HepG2 (cell line): ENCODE measurements around the gene MASP1. TPM values are rescaled to one million over a fixed set of nuclear protein-coding genes. Genes with fewer than 3 reads are reported as not detected.

ENCODE experiments used
- CBFB ChIP-seq: sonication (generic); formaldehyde crosslinking; IDR thresholded peaks from 2 replicates; pipeline ENCODE4 v1.4.0; 2020; ENCODE audit warnings: missing genetic modification reagents
- CENPX ChIP-seq: sonication (generic); formaldehyde crosslinking; IDR thresholded peaks from 2 replicates; pipeline ENCODE4 v1.9.0; 2021; ENCODE audit warnings: mild to moderate bottlenecking, missing genetic modification reagents, moderate library complexity
- PAWR ChIP-seq: sonication (generic); formaldehyde crosslinking; IDR thresholded peaks from 2 replicates; pipeline ENCODE4 v1.4.0; 2020; ENCODE audit warnings: missing genetic modification reagents, mild to moderate bottlenecking, borderline replicate concordance
- RXRA ChIP-seq: sonication (generic); formaldehyde crosslinking; IDR thresholded peaks from 2 replicates; pipeline ENCODE4 v1.5.1; 2020; ENCODE audit warnings: missing genetic modification reagents
- SMAD9 ChIP-seq: sonication (generic); formaldehyde crosslinking; IDR thresholded peaks from 2 replicates; pipeline ENCODE4 v1.5.1; 2020; ENCODE audit warnings: mild to moderate bottlenecking, missing genetic modification reagents
- SSRP1 ChIP-seq: IDR thresholded peaks from 2 replicates; pipeline ENCODE4 v1.6.1; 2016; ENCODE audit warnings: control low read depth
- ZBTB1 ChIP-seq: sonication (generic); formaldehyde crosslinking; IDR thresholded peaks from 2 replicates; pipeline ENCODE4 v1.4.0; 2020; ENCODE audit warnings: missing genetic modification reagents, borderline replicate concordance
- ZKSCAN5 ChIP-seq: sonication (generic); formaldehyde crosslinking; IDR thresholded peaks from 2 replicates; pipeline ENCODE4 v1.5.1; 2020; ENCODE audit warnings: mild to moderate bottlenecking, missing genetic modification reagents
- ZNF235 ChIP-seq: sonication (generic); formaldehyde crosslinking; IDR thresholded peaks from 2 replicates; pipeline ENCODE4 v1.8.1; 2023; ENCODE audit warnings: mild to moderate bottlenecking, missing genetic modification reagents, borderline replicate concordance
- ZNF550 ChIP-seq: sonication (generic); formaldehyde crosslinking; IDR thresholded peaks from 2 replicates; pipeline ENCODE4 v1.4.0; 2020; ENCODE audit warnings: mild to moderate bottlenecking, missing genetic modification reagents, borderline replicate concordance
- polyA plus RNA-seq, 8 experiments: library from polyadenylated mRNA; depleted of rRNA in 3 of 8; stranded (reverse) in 7 of 8; unstranded in 1 of 8; fragments of >200 nt; fragmentation: Illumina TruSeq in 4 of 8; extraction: Trizol in 4 of 8; gene quantifications; 2 replicates each; pipeline versions ENCODE4 v1.2.1 to v1.2.3, GENCODE V29; 2011 to 2016; ENCODE audit warnings: low read depth in 4 of 8, missing spikeins in 1 of 8, mixed read lengths in 1 of 8; ENCODE audit not compliant: insufficient read depth in 1 of 8
- total RNA-seq, 5 experiments: library from RNA; depleted of rRNA; stranded (reverse); fragments of >200 nt; fragmentation: Illumina TruSeq; extraction: Trizol; gene quantifications; 2 replicates each; pipeline ENCODE4 v1.2.3, GENCODE V29; 2016; ENCODE audit warnings: low read depth in 1 of 5
- TF ChIP-seq, protein P1 (sequence below): sonication (generic); formaldehyde crosslinking; IDR thresholded peaks from 2 replicates; pipeline ENCODE4 v1.5.0; 2020; ENCODE audit warnings: missing genetic modification reagents, mild to moderate bottlenecking, borderline replicate concordance
- TF ChIP-seq, protein P2 (sequence below): sonication (generic); formaldehyde crosslinking; IDR thresholded peaks from 2 replicates; pipeline ENCODE4 v1.8.1; 2022; ENCODE audit warnings: mild to moderate bottlenecking, missing genetic modification reagents
- TF ChIP-seq, protein P3 (sequence below), 2 experiments: fragments of 450-650 bp in 1 of 2; sonication (generic) in 1 of 2; formaldehyde crosslinking; IDR thresholded peaks; 2 replicates each; pipeline versions ENCODE4 v1.5.0 to v1.8.0; 2020 to 2022; ENCODE audit warnings: mild to moderate bottlenecking in 1 of 2, missing genetic modification reagents in 1 of 2
- TF ChIP-seq, protein P4 (sequence below): sonication (generic); formaldehyde crosslinking; IDR thresholded peaks from 2 replicates; pipeline ENCODE4 v1.5.1; 2020; ENCODE audit warnings: missing genetic modification reagents, mild to moderate bottlenecking, borderline replicate concordance
- TF ChIP-seq, protein P5 (sequence below): sonication (generic); formaldehyde crosslinking; IDR thresholded peaks from 2 replicates; pipeline ENCODE4 v1.5.1; 2020; ENCODE audit warnings: mild to moderate bottlenecking, moderate library complexity, missing genetic modification reagents
- TF ChIP-seq, protein P6 (sequence below): sonication (generic); formaldehyde crosslinking; IDR thresholded peaks from 2 replicates; pipeline ENCODE4 v1.4.0; 2020; ENCODE audit warnings: mild to moderate bottlenecking, missing genetic modification reagents

Gene MASP1
- total and polyA plus RNA-seq, 2 of the 13 experiments (the other 11 are each of a cell fraction or from before 2014, with no cell fraction given), result 10.8 to 56.0 TPM

DNA sequence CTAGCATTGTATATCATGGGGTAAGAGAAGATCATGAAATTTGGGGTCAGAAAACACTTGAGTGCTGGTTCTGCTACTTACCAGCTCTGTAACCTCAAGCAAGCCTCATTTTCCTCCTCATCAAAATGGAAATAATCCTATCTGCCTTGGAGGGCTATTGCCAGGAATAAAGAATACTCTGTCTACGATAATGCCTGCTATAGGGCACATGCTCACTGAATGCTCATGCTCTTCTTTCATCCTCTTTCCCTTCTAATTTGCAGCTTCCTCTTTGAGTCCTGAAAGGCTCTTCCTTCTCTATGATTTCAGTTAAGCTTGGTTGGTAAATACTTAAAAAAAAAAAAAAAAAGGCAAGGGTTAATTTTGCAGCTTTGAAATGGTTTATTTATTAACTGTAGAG is 81.4 kb downstream of the MASP1 start (continued):
- TF ChIP-seq SMAD9 (CRISPR knock-in tag) (no peak), PAWR (no peak), CENPX (CRISPR knock-in tag) (no peak), ZNF235 (CRISPR knock-in tag) (no peak), ZNF550 (CRISPR knock-in tag) (no peak), SSRP1 (CRISPR knock-in tag) (no peak), CBFB (no peak), ZKSCAN5 (CRISPR knock-in tag) (no peak), ZBTB1 (no peak), RXRA (CRISPR knock-in tag) (no peak)
- TF ChIP-seq, protein P1, sequence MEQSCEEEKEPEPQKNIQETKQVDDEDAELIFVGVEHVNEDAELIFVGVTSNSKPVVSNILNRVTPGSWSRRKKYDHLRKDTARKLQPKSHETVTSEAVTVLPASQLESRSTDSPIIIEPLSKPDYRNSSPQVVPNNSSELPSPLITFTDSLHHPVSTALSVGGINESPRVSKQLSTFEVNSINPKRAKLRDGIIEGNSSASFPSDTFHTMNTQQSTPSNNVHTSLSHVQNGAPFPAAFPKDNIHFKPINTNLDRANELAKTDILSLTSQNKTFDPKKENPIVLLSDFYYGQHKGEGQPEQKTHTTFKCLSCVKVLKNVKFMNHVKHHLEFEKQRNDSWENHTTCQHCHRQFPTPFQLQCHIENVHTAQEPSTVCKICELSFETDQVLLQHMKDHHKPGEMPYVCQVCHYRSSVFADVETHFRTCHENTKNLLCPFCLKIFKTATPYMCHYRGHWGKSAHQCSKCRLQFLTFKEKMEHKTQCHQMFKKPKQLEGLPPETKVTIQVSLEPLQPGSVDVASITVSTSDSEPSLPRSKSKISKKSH (CRISPR knock-in tag), result no peak
- TF ChIP-seq, protein P2, sequence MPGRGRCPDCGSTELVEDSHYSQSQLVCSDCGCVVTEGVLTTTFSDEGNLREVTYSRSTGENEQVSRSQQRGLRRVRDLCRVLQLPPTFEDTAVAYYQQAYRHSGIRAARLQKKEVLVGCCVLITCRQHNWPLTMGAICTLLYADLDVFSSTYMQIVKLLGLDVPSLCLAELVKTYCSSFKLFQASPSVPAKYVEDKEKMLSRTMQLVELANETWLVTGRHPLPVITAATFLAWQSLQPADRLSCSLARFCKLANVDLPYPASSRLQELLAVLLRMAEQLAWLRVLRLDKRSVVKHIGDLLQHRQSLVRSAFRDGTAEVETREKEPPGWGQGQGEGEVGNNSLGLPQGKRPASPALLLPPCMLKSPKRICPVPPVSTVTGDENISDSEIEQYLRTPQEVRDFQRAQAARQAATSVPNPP (CRISPR knock-in tag), result no peak
- TF ChIP-seq, protein P3, sequence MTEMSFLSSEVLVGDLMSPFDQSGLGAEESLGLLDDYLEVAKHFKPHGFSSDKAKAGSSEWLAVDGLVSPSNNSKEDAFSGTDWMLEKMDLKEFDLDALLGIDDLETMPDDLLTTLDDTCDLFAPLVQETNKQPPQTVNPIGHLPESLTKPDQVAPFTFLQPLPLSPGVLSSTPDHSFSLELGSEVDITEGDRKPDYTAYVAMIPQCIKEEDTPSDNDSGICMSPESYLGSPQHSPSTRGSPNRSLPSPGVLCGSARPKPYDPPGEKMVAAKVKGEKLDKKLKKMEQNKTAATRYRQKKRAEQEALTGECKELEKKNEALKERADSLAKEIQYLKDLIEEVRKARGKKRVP (CRISPR knock-in tag; IDR thresholded peaks at IDR 0.05), result no peak
- TF ChIP-seq, protein P4, sequence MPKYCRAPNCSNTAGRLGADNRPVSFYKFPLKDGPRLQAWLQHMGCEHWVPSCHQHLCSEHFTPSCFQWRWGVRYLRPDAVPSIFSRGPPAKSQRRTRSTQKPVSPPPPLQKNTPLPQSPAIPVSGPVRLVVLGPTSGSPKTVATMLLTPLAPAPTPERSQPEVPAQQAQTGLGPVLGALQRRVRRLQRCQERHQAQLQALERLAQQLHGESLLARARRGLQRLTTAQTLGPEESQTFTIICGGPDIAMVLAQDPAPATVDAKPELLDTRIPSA, result no peak
- TF ChIP-seq, protein P5, sequence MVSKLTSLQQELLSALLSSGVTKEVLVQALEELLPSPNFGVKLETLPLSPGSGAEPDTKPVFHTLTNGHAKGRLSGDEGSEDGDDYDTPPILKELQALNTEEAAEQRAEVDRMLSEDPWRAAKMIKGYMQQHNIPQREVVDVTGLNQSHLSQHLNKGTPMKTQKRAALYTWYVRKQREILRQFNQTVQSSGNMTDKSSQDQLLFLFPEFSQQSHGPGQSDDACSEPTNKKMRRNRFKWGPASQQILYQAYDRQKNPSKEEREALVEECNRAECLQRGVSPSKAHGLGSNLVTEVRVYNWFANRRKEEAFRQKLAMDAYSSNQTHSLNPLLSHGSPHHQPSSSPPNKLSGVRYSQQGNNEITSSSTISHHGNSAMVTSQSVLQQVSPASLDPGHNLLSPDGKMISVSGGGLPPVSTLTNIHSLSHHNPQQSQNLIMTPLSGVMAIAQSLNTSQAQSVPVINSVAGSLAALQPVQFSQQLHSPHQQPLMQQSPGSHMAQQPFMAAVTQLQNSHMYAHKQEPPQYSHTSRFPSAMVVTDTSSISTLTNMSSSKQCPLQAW (CRISPR knock-in tag), result no peak
- TF ChIP-seq, protein P6, sequence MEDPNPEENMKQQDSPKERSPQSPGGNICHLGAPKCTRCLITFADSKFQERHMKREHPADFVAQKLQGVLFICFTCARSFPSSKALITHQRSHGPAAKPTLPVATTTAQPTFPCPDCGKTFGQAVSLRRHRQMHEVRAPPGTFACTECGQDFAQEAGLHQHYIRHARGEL (CRISPR knock-in tag), result no peak
